GM23338 (cell line): ENCODE data around the gene SLC6A13. TPM values are rescaled to one million over a fixed set of nuclear protein-coding genes. Genes with fewer than 3 reads are reported as not detected.
A peak's percentile ranks its signal among the peaks of the same experiment; 100 is the strongest.

Source experiments
- ATAC-seq: fragments of 200-7000 bp; cut with Tn5 transposase; 3 replicates; pipeline ENCODE4 v1.9.1; 2020
- DNase-seq: peaks from one replicate; pipeline ENCODE4 v3.0.0-alpha.2; 2015; ENCODE audit warnings: low spot score
- H2AFZ ChIP-seq: fragments of 200-600 bp; sonication (generic); 2 replicates; pipeline ENCODE4 v1.8.0; 2016; ENCODE audit warnings: antibody characterized with exemption, mild to moderate bottlenecking, moderate library complexity
- H3F3A ChIP-seq: fragments of 200-600 bp; sonication (generic); replicated peaks from 2 replicates; pipeline ENCODE4 v1.8.0; 2017; ENCODE audit warnings: antibody characterized with exemption, mixed run types, low read depth
- H3K27ac ChIP-seq: fragments of 200-600 bp; sonication (generic); 2 replicates; pipeline ENCODE4 v1.6.1; 2016; ENCODE audit warnings: low read depth
- H3K27me3 ChIP-seq: fragments of 200-600 bp; sonication (generic); 2 replicates; pipeline ENCODE4 v1.8.0; 2016; ENCODE audit warnings: mild to moderate bottlenecking, mixed run types, moderate library complexity; ENCODE audit not compliant: insufficient read depth
- H3K36me3 ChIP-seq: fragments of 200-600 bp; sonication (generic); 2 replicates; pipeline ENCODE4 v1.8.0; 2016; ENCODE audit warnings: mild to moderate bottlenecking; ENCODE audit not compliant: insufficient read depth
- H3K4me1 ChIP-seq: fragments of 200-600 bp; sonication (generic); 2 replicates; pipeline ENCODE4 v1.8.0; 2016; ENCODE audit warnings: mild to moderate bottlenecking, moderate library complexity; ENCODE audit not compliant: insufficient read depth
- H3K4me2 ChIP-seq: fragments of 200-600 bp; sonication (generic); 2 replicates; pipeline ENCODE4 v1.7.1; 2017; ENCODE audit warnings: mixed run types
- H3K4me3 ChIP-seq: fragments of 200-600 bp; sonication (generic); 2 replicates; pipeline ENCODE4 v1.6.1; 2016; ENCODE audit warnings: mixed run types
- H3K79me2 ChIP-seq: fragments of 200-600 bp; sonication (generic); replicated peaks from 2 replicates; pipeline ENCODE4 v1.8.0; 2017; ENCODE audit warnings: mild to moderate bottlenecking; ENCODE audit not compliant: insufficient read depth
- H3K9me2 ChIP-seq: fragments of 200-600 bp; sonication (generic); 2 replicates; pipeline ENCODE4 v1.8.0; 2017; ENCODE audit not compliant: insufficient read depth
- H4K20me1 ChIP-seq: fragments of 200-600 bp; sonication (generic); replicated peaks from 2 replicates; pipeline ENCODE4 v1.8.0; 2017; ENCODE audit warnings: mild to moderate bottlenecking; ENCODE audit not compliant: insufficient read depth
- H3K27ac Mint-ChIP-seq: 2 replicates; pipeline ENCODE4 v1.8.0; 2020; ENCODE audit warnings: inconsistent platforms, mild to moderate bottlenecking, moderate library complexity, mixed read lengths
- H3K27me3 Mint-ChIP-seq: 3 replicates; pipeline ENCODE4 v1.8.0; 2022; ENCODE audit warnings: low read depth, mild to moderate bottlenecking, moderate library complexity, mixed read lengths, inconsistent platforms; ENCODE audit not compliant: insufficient read depth, poor library complexity
- H3K36me3 Mint-ChIP-seq: 3 replicates; pipeline ENCODE4 v1.8.0; 2021; ENCODE audit warnings: low read depth, mild to moderate bottlenecking, inconsistent platforms, moderate library complexity, mixed read lengths
- H3K4me1 Mint-ChIP-seq: 3 replicates; pipeline ENCODE4 v1.8.0; 2020; ENCODE audit warnings: mild to moderate bottlenecking, inconsistent platforms, mixed read lengths
- H3K4me3 Mint-ChIP-seq: 3 replicates; pipeline ENCODE4 v1.8.0; 2021; ENCODE audit warnings: moderate library complexity, mild to moderate bottlenecking, inconsistent platforms, mixed read lengths
- H3K9me3 Mint-ChIP-seq: 3 replicates; pipeline ENCODE4 v1.8.0; 2020; ENCODE audit warnings: moderate library complexity, mild to moderate bottlenecking, inconsistent platforms, mixed read lengths
- EZH2 ChIP-seq: fragments of 200-600 bp; sonication (generic); IDR thresholded peaks from one replicate; pipeline ENCODE4 v1.8.0; 2017; ENCODE audit warnings: antibody characterized with exemption, mild to moderate bottlenecking, low read depth; ENCODE audit not compliant: unreplicated experiment
- EZH2phosphoT487 ChIP-seq: fragments of 200-600 bp; sonication (generic); IDR thresholded peaks from one replicate; pipeline ENCODE4 v1.8.1; 2018; ENCODE audit warnings: antibody characterized with exemption; ENCODE audit not compliant: unreplicated experiment
- NANOG ChIP-seq: IDR thresholded peaks from 2 replicates; pipeline ENCODE4 v1.6.1; 2016; ENCODE audit warnings: antibody characterized with exemption, borderline replicate concordance
- POLR2AphosphoS5 ChIP-seq: IDR thresholded peaks from 2 replicates; pipeline ENCODE4 v1.6.1; 2016; ENCODE audit warnings: antibody characterized with exemption, low read depth
- STAT1 ChIP-seq: IDR thresholded peaks from one replicate; pipeline ENCODE4 v1.6.1; 2016; ENCODE audit warnings: antibody characterized with exemption; ENCODE audit not compliant: unreplicated experiment
- ZNF114 ChIP-seq: fragments of 250-450 bp; sonication (Bioruptor Pico); IDR thresholded peaks from 2 replicates; pipeline ENCODE4 v1.5.0; 2020; ENCODE audit warnings: mild to moderate bottlenecking, moderate library complexity
- polyA plus RNA-seq: library from polyadenylated mRNA; unstranded; fragments of >200 nt; fragmentation: Nextera tagmentation; extraction: Ambion mirVana; gene quantifications from 2 replicates; pipeline ENCODE4 v1.2.1, GENCODE V29; 2016
- total RNA-seq: library from RNA; depleted of rRNA; stranded (reverse); fragments of >200 nt; shearing (Covaris generic); gene quantifications from 2 replicates; pipeline ENCODE4 v1.2.3, GENCODE V29; 2014
- TF ChIP-seq, protein P1 (sequence below): IDR thresholded peaks from one replicate; pipeline ENCODE4 v1.6.1; 2018; ENCODE audit warnings: antibody characterized with exemption; ENCODE audit not compliant: unreplicated experiment
- TF ChIP-seq, protein P2 (sequence below): fragments of 250-450 bp; sonication (Bioruptor Pico); IDR thresholded peaks from 2 replicates; pipeline ENCODE4 v1.5.0; 2020; ENCODE audit warnings: mild to moderate bottlenecking, moderate library complexity

The SLC6A13 gene
- total and polyA plus RNA-seq, 2 experiments from 2014 or later = not detected

GRCh38 chr12:229441-230191 is 33.0 kb downstream of the SLC6A13 start:
- Mint-ChIP-seq H3K27me3 (peaks cover 14% of the 10 kb centered on the region), H3K4me1 (peaks cover 27% of the 10 kb centered on the region), H3K27ac (no peak overlapping the region), H3K9me3 (no peaks in the 10 kb centered on the region), H3K36me3 (no peaks in the 10 kb centered on the region), H3K4me3 (no peak overlapping the region)
- H3K4me2 ChIP-seq = no peak overlapping the region
- no peaks in the 10 kb centered on the region for H3K36me3 ChIP-seq
- no peaks in the 10 kb centered on the region for H3K27me3 ChIP-seq
- no peaks in the 10 kb centered on the region for H3K79me2 ChIP-seq
- TF ChIP-seq ZNF114 = no peak
- TF ChIP-seq, protein P1, sequence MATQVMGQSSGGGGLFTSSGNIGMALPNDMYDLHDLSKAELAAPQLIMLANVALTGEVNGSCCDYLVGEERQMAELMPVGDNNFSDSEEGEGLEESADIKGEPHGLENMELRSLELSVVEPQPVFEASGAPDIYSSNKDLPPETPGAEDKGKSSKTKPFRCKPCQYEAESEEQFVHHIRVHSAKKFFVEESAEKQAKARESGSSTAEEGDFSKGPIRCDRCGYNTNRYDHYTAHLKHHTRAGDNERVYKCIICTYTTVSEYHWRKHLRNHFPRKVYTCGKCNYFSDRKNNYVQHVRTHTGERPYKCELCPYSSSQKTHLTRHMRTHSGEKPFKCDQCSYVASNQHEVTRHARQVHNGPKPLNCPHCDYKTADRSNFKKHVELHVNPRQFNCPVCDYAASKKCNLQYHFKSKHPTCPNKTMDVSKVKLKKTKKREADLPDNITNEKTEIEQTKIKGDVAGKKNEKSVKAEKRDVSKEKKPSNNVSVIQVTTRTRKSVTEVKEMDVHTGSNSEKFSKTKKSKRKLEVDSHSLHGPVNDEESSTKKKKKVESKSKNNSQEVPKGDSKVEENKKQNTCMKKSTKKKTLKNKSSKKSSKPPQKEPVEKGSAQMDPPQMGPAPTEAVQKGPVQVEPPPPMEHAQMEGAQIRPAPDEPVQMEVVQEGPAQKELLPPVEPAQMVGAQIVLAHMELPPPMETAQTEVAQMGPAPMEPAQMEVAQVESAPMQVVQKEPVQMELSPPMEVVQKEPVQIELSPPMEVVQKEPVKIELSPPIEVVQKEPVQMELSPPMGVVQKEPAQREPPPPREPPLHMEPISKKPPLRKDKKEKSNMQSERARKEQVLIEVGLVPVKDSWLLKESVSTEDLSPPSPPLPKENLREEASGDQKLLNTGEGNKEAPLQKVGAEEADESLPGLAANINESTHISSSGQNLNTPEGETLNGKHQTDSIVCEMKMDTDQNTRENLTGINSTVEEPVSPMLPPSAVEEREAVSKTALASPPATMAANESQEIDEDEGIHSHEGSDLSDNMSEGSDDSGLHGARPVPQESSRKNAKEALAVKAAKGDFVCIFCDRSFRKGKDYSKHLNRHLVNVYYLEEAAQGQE = no peak
- TF ChIP-seq STAT1 = no peak
- TF ChIP-seq NANOG = no peak
- no peak for TF ChIP-seq EZH2phosphoT487
- TF ChIP-seq EZH2 = no peak
- no peak for TF ChIP-seq POLR2AphosphoS5
- TF ChIP-seq, protein P2, sequence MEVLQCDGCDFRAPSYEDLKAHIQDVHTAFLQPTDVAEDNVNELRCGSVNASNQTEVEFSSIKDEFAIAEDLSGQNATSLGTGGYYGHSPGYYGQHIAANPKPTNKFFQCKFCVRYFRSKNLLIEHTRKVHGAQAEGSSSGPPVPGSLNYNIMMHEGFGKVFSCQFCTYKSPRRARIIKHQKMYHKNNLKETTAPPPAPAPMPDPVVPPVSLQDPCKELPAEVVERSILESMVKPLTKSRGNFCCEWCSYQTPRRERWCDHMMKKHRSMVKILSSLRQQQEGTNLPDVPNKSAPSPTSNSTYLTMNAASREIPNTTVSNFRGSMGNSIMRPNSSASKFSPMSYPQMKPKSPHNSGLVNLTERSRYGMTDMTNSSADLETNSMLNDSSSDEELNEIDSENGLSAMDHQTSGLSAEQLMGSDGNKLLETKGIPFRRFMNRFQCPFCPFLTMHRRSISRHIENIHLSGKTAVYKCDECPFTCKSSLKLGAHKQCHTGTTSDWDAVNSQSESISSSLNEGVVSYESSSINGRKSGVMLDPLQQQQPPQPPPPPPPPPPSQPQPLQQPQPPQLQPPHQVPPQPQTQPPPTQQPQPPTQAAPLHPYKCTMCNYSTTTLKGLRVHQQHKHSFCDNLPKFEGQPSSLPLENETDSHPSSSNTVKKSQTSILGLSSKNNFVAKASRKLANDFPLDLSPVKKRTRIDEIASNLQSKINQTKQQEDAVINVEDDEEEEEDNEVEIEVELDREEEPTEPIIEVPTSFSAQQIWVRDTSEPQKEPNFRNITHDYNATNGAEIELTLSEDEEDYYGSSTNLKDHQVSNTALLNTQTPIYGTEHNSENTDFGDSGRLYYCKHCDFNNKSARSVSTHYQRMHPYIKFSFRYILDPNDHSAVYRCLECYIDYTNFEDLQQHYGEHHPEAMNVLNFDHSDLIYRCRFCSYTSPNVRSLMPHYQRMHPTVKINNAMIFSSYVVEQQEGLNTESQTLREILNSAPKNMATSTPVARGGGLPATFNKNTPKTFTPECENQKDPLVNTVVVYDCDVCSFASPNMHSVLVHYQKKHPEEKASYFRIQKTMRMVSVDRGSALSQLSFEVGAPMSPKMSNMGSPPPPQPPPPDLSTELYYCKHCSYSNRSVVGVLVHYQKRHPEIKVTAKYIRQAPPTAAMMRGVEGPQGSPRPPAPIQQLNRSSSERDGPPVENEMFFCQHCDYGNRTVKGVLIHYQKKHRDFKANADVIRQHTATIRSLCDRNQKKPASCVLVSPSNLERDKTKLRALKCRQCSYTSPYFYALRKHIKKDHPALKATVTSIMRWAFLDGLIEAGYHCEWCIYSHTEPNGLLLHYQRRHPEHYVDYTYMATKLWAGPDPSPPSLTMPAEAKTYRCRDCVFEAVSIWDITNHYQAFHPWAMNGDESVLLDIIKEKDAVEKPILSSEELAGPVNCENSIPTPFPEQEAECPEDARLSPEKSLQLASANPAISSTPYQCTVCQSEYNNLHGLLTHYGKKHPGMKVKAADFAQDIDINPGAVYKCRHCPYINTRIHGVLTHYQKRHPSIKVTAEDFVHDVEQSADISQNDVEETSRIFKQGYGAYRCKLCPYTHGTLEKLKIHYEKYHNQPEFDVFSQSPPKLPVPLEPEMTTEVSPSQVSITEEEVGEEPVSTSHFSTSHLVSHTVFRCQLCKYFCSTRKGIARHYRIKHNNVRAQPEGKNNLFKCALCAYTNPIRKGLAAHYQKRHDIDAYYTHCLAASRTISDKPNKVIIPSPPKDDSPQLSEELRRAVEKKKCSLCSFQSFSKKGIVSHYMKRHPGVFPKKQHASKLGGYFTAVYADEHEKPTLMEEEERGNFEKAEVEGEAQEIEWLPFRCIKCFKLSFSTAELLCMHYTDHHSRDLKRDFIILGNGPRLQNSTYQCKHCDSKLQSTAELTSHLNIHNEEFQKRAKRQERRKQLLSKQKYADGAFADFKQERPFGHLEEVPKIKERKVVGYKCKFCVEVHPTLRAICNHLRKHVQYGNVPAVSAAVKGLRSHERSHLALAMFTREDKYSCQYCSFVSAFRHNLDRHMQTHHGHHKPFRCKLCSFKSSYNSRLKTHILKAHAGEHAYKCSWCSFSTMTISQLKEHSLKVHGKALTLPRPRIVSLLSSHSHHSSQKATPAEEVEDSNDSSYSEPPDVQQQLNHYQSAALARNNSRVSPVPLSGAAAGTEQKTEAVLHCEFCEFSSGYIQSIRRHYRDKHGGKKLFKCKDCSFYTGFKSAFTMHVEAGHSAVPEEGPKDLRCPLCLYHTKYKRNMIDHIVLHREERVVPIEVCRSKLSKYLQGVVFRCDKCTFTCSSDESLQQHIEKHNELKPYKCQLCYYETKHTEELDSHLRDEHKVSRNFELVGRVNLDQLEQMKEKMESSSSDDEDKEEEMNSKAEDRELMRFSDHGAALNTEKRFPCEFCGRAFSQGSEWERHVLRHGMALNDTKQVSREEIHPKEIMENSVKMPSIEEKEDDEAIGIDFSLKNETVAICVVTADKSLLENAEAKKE (CRISPR knock-in tag) = no peak
- no peaks in the 10 kb centered on the region for H4K20me1 ChIP-seq
- H2AFZ ChIP-seq = peak overlapping the region; percentile 32; the same call in 1 of the 2 replicates
- no peak for DNase-seq
- H3F3A ChIP-seq = no peaks in the 10 kb centered on the region
- H3K4me3 ChIP-seq = no peak overlapping the region
- H3K4me1 ChIP-seq = peaks cover 13% of the 10 kb centered on the region; the same call in 1 of the 2 replicates
- no peak overlapping the region for H3K27ac ChIP-seq
- H3K9me2 ChIP-seq = no peaks in the 10 kb centered on the region
- peak; percentile 31 for ATAC-seq
